Ovary (tissue), 3 donors: ENCODE results near the gene LMLN.

Experiments
- EP300 ChIP-seq: sonication (generic); formaldehyde crosslinking; IDR thresholded peaks from one replicate; pipeline ENCODE4 v1.6.1; 2017; ENCODE audit warnings: antibody characterized with exemption
- POLR2A ChIP-seq: fragments of 450-650 bp; IDR thresholded peaks from one replicate; pipeline ENCODE4 v1.6.1; 2017; ENCODE audit warnings: antibody characterized with exemption, mild to moderate bottlenecking, moderate library complexity
- TF ChIP-seq, protein P1 (sequence below), 3 donors: fragments of 450-650 bp in 2 of 3; fragments of 200-600 bp in 1 of 3; IDR thresholded peaks; one replicate each; pipeline versions ENCODE4 v1.5.1 to v1.8.0; 2016 to 2022; ENCODE audit warnings: antibody characterized with exemption in 3 of 3, mild to moderate bottlenecking in 1 of 3
- donor health status: DM: no; HTN: no; CAD: no.

DNA sequence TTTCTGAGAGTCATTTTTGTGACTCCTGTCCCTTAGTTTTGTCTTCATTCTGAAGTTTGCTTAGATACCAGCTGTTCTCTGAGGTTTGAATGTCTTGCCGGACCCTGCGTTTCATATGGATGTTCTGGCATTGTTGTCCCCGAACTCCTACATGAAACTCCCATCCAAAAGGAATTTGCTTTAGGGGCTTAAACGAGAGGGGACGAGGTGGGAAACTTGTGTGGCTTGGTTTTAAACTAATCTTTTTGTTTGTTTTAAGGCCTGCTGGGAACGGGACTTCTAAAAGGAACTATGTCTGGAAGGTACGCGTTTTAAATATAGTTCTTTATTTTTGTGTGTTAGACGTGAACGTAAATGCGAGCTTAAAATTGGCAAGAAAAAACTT is 9.3 kb upstream of the LMLN start:
- TF ChIP-seq POLR2A = no peak
- TF ChIP-seq, protein P1, sequence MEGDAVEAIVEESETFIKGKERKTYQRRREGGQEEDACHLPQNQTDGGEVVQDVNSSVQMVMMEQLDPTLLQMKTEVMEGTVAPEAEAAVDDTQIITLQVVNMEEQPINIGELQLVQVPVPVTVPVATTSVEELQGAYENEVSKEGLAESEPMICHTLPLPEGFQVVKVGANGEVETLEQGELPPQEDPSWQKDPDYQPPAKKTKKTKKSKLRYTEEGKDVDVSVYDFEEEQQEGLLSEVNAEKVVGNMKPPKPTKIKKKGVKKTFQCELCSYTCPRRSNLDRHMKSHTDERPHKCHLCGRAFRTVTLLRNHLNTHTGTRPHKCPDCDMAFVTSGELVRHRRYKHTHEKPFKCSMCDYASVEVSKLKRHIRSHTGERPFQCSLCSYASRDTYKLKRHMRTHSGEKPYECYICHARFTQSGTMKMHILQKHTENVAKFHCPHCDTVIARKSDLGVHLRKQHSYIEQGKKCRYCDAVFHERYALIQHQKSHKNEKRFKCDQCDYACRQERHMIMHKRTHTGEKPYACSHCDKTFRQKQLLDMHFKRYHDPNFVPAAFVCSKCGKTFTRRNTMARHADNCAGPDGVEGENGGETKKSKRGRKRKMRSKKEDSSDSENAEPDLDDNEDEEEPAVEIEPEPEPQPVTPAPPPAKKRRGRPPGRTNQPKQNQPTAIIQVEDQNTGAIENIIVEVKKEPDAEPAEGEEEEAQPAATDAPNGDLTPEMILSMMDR (IDR thresholded peaks at IDR 0.05) = no peak
- TF ChIP-seq EP300 = no peak
